RCC 7860 (cell line): Measurements from ENCODE around the gene NOC3L.
A peak's percentile ranks its signal among the peaks of the same experiment; 100 is the strongest.

Experiments
- DNase-seq: peaks from one replicate; pipeline ENCODE4 v3.0.0-alpha.2; 2015; ENCODE audit warnings: low spot score
- FAIRE-seq: peaks from 2 replicates; lab custom pipeline; 2012; peaks lifted over from hg19 to GRCh38; lab: Jason Lieb, UNC

NOC3L gene

GRCh38 chr10:94307046-94307615 lies 55.6 kb downstream of the NOC3L start:
- DNase-seq (no peak), FAIRE-seq (no peak)

DNA sequence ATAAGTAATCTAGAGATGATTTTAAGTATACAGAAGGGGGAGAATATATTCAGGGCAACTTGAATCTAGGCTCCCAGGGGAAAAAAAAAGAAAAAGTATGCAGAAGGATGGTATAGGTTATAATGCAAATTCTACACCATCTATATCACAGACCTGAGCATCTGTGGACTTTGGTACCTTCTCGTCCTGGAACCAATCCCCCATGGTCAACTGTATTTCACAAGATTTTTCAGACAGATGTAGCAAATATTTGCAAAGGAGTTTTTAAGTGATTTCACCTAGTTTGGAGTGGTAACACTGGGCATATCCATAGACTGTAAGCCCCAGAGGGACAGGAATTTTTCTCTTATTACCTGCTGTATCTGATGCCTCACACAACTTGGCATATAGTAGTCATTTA lies 58.8 kb downstream of the NOC3L start:
- no peak for FAIRE-seq
- no peak for DNase-seq

DNA sequence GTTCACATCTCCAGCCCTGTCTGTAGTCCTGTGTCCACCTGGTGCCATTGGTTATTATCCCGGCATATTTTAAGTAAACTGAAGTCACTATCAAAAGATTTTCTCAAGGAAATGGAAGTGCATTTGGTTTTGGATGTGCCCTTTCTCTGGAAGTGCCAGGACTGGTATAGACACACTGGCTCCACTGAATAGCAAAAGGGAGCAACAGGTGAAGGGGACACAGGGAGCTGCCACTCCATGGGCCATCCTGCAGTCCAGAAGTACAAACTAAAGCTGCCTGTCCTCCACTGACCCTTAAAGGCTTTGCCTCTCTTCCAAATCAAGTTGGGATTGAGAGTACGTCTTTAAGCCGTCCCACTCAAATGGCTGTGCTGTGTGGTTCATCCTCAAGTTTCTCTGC lies 62.7 kb downstream of the NOC3L start:
- FAIRE-seq (no peak), DNase-seq (no peak)

- FAIRE-seq = peak; percentile 97
- DNase-seq = peak; percentile 84
Observed at GRCh38 chr10:94299417-94299816, 63.3 kb downstream of the NOC3L start.

DNA sequence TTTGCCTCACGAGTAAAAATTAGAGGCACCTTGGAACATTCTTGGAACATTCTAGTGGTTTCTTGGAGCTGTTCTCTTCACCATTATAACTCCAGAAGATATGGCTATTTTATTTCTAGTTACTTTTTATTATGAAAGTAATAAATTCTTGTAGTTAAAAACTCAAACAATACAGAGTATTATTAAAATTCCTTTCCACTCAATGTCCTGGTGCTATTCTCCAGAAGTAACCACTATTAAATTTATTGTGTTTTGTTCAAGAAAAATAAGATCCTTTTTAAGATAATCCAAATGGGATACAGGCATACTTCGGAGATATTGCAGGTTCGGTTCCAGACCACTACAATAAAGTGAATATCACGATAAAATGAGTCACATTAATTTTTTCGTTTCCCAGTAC lies 68.6 kb downstream of the NOC3L start:
- FAIRE-seq (no peak), DNase-seq (no peak)

- FAIRE-seq (no peak), DNase-seq (no peak)
Observed at GRCh38 chr10:94293354-94293753, 69.4 kb downstream of the NOC3L start.

DNA sequence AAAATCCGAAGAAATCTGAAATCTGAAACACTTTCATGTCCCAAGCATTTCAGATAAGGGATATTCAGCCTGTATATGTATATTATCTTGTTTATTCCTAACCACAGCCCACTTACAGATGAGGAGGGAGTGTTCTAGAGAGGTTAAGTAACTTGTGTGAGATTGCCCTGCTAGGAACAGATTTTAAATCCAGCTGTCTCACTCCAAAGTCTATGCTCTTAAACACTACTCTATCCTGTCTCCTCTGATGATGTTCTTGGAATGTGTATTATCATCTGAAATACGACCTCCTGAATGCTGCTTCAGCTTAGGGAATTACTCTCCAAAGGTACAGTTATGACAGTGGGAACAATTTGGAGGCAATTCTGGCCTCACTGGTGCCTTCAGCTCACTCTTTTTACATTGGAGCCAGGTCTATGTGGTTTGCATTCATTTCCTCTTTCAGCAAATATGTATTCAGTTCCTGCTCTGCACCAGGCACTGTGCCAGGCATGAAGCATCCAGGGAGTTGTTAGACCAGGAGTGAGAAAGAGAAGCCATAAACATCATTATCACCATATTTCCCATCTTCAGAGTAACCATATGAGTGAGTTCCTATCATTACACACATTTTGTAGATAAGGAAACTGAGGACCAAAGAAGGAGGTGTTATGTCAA lies 70.2 kb downstream of the NOC3L start:
- FAIRE-seq (no peak), DNase-seq (no peak)

DNA sequence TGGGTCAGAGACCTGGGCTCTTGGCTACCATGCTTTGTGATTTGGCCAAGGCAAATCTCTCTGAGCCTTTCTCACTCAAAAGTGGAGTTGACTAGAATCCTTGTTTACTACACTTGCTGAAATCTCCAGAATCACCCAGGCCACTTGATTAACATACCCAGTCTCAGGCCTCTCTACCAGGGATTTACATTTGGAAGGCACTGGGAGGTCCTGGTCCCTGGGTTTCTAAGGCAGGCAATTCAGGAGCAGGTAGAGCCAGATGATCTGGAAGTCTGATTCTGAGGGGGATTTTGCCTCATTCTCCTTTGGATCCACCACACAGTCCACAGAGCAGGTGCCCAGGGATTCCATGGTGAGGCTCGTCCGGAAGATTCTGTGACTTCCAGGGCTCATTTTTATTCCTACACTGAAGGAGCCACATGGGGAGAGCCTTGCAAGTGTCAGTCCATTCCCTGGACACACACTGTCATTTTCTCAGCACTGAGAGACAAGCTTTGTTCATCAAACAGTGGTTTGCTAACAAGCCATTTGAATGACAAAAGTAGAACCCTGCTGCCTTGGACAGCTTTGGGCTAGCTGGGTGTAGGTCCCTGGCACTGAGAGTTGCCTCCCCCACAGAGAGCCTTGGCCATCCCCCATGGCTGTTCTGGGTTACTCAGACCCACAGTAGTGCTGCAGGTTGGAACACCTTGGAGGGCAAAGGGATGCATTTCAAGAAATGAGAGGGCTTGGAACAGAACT lies 74.2 kb downstream of the NOC3L start:
- FAIRE-seq (no peak), DNase-seq (no peak)

DNA sequence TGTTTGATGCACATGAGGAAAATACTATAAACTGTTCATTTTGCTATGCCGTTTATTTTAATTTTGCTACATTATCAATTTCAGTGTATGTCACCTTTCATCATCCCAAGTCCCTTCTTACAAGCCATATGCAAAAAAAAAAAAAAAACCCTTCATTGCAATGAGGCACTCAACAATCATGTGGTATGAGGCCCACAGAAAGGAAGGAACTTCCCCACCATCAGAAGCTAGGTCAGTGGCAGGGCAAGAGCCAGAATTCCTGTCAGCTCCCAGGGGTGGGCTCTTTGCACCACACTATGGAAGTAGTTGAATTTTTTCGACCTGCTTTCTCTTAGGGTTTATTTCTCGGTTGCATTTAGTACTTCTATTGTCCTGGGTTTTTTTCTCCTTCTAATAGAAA lies 75.4 kb downstream of the NOC3L start:
- FAIRE-seq = no peak
- no peak for DNase-seq

- DNase-seq = no peak
Observed at GRCh38 chr10:94286901-94287300, 75.8 kb downstream of the NOC3L start.

GRCh38 chr10:94285271-94285670 lies 77.5 kb downstream of the NOC3L start:
- no peak for FAIRE-seq

More at GRCh38 chr10:94286901-94287300, 75.8 kb downstream of the NOC3L start:
- FAIRE-seq = no peak

More at GRCh38 chr10:94285271-94285670, 77.5 kb downstream of the NOC3L start:
- DNase-seq = no peak
